ENCODE results near the gene RABEP2.

- TF ChIP-seq, protein P1, sequence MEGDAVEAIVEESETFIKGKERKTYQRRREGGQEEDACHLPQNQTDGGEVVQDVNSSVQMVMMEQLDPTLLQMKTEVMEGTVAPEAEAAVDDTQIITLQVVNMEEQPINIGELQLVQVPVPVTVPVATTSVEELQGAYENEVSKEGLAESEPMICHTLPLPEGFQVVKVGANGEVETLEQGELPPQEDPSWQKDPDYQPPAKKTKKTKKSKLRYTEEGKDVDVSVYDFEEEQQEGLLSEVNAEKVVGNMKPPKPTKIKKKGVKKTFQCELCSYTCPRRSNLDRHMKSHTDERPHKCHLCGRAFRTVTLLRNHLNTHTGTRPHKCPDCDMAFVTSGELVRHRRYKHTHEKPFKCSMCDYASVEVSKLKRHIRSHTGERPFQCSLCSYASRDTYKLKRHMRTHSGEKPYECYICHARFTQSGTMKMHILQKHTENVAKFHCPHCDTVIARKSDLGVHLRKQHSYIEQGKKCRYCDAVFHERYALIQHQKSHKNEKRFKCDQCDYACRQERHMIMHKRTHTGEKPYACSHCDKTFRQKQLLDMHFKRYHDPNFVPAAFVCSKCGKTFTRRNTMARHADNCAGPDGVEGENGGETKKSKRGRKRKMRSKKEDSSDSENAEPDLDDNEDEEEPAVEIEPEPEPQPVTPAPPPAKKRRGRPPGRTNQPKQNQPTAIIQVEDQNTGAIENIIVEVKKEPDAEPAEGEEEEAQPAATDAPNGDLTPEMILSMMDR (IDR thresholded peaks at IDR 0.05 in 2 of 3, conservative IDR thresholded peaks at IDR 0.05 in 1 of 3; ENCODE audit: borderline replicate concordance in 1 of 3, insufficient read depth in 1 of 3, low read depth in 2 of 3, low read length in 2 of 3) = no peak
- no peak for TF ChIP-seq EZH2 (IDR thresholded peaks at IDR 0.05)
- no peak for TF ChIP-seq SIN3A (IDR thresholded peaks at IDR 0.05; ENCODE audit: low read depth)
- TF ChIP-seq RAD21 (IDR thresholded peaks at IDR 0.05; ENCODE audit: low read depth) = no peak
- no peak for TF ChIP-seq JUND (IDR thresholded peaks at IDR 0.05)
- TF ChIP-seq EZH2phosphoT487 (IDR thresholded peaks at IDR 0.05; ENCODE audit: borderline replicate concordance) = no peak
- no peak for TF ChIP-seq SP1 (IDR thresholded peaks at IDR 0.05; ENCODE audit: low read depth)
- no peak for TF ChIP-seq POLR2AphosphoS5 (IDR thresholded peaks at IDR 0.05; ENCODE audit: low read depth, low read length)
- TF ChIP-seq EGR1 (IDR thresholded peaks at IDR 0.05; ENCODE audit: low read depth) = no peak
- TF ChIP-seq POLR2A (IDR thresholded peaks at IDR 0.05; ENCODE audit: borderline replicate concordance, extremely low read depth, insufficient read depth, insufficient read length) = no peak
- no peak for TF ChIP-seq YY1 (IDR thresholded peaks at IDR 0.05; ENCODE audit: extremely low read depth, insufficient replicate concordance, low read depth, low read length)
Observed at GRCh38 chr16:28936784-28937155, 11.7 kb upstream of the RABEP2 start.

Data from HCT116 (cell line).